SKM-1 (cell line): Measurements from ENCODE around the gene NHLRC4.

Experiments
- DNase-seq: peaks from one replicate; lab custom pipeline; 2025; ENCODE audit not compliant: unreplicated experiment; lab: John Stamatoyannopoulos, UW

NHLRC4 gene

GRCh38 chr16:582614-583331 is 16.0 kb downstream of the NHLRC4 start:
- DNase-seq, result no peak

- DNase-seq, result no peak
These were observed 16.6 kb downstream of the NHLRC4 start for GRCh38 chr16:583470-583814.

- DNase-seq, result no peak
These were observed 17.2 kb downstream of the NHLRC4 start for GRCh38 chr16:583815-584591.

- DNase-seq, result no peak
These were observed 18.5 kb downstream of the NHLRC4 start for GRCh38 chr16:585351-585750.

GRCh38 chr16:586047-586644 is 19.3 kb downstream of the NHLRC4 start:
- no peak for DNase-seq

- no peak for DNase-seq
These were observed 20.1 kb downstream of the NHLRC4 start for GRCh38 chr16:586645-587590.

GRCh38 chr16:588639-588888 is 21.8 kb downstream of the NHLRC4 start:
- no peak for DNase-seq

GRCh38 chr16:588889-589657 is 22.3 kb downstream of the NHLRC4 start:
- peak; percentile 81 for DNase-seq

- peak; percentile 90 for DNase-seq
These were observed 22.9 kb downstream of the NHLRC4 start, which contains the start of gene RAB40C for GRCh38 chr16:589658-590187. Gene RAB40C, plus strand, starts transcription at chr16:590066. Its CDS starts 226 bp downstream, at chr16:590292.

- no peak for DNase-seq
These were observed 23.5 kb downstream of the NHLRC4 start for GRCh38 chr16:590188-590814.

- DNase-seq, result no peak
These were observed 24.0 kb downstream of the NHLRC4 start for GRCh38 chr16:590815-591200.

GRCh38 chr16:591231-591630 is 24.4 kb downstream of the NHLRC4 start:
- DNase-seq, result no peak

GRCh38 chr16:591892-592517 is 25.2 kb downstream of the NHLRC4 start:
- no peak for DNase-seq

- DNase-seq, result peak; percentile 97
These were observed 25.9 kb downstream of the NHLRC4 start for GRCh38 chr16:592518-593306.

- no peak for DNase-seq
These were observed 26.6 kb downstream of the NHLRC4 start for GRCh38 chr16:593406-593805.

- DNase-seq, result no peak
These were observed 27.0 kb downstream of the NHLRC4 start for GRCh38 chr16:593807-594206.

- no peak for DNase-seq
These were observed 28.3 kb downstream of the NHLRC4 start for GRCh38 chr16:595094-595528.

- no peak for DNase-seq
These were observed 29.3 kb downstream of the NHLRC4 start for GRCh38 chr16:595942-596735.
